K562 (cell line): ENCODE data around the gene VDR. TPM values are rescaled to one million over a fixed set of nuclear protein-coding genes. Genes with fewer than 3 reads are reported as not detected.
A peak's percentile ranks its signal among the peaks of the same experiment; 100 is the strongest.

Experiments
- ATAC-seq: fragments of 200-7000 bp; cut with Tn5 transposase; 3 replicates; pipeline ENCODE4 v1.9.1; 2020; ENCODE audit warnings: moderate library complexity
- BruUV-seq: library from RNA; stranded (reverse); fragments of 400-500 nt; replicated peaks from 2 replicates; lab custom pipeline; 2021; lab: Mats Ljungman, UMichigan
- CTCF ChIA-PET: fragments of 300-600 bp; formaldehyde crosslinking; extraction: SDS; loops from one replicate; lab custom pipeline; 2021; ENCODE audit warnings: low intra/inter-chr PET ratio; lab: Yijun Ruan, JAX
- POLR2A ChIA-PET: fragments of 300-600, 350-650 bp; sonication (Branson Sonifier 250); formaldehyde crosslinking; extraction: SDS; loops from one replicate; lab custom pipeline; 2021; ENCODE audit warnings: antibody characterized with exemption, inconsistent platforms; lab: Yijun Ruan, JAX
- DNase-seq, 4 experiments: peaks; one replicate each; pipeline versions ENCODE4 v3.0.0 to v3.0.0-alpha.2; 2011 to 2018; ENCODE audit warnings: low spot score in 3 of 4, mixed read lengths in 3 of 4; ENCODE audit errors: extremely low read depth in 1 of 4
- FAIRE-seq: peaks from 2 replicates; lab custom pipeline; 2011; peaks lifted over from hg19 to GRCh38; lab: Jason Lieb, UNC
- H2AFZ ChIP-seq: 2 replicates; pipeline ENCODE4 v1.6.0; 2011; ENCODE audit warnings: low read depth, low read length, control low read depth, inconsistent platforms
- H3K27ac ChIP-seq: fragments of 200-600 bp; 3 replicates; pipeline ENCODE4 v1.8.0; 2011; ENCODE audit warnings: low read depth, mild to moderate bottlenecking, control low read depth, inconsistent platforms, low read length, moderate library complexity, mixed read lengths; ENCODE audit errors: extremely low read depth
- H3K27me3 ChIP-seq, 2 experiments: fragments of 300-600 bp in 1 of 2; 2 replicates in 1 of 2; 3 replicates in 1 of 2; pipeline versions ENCODE4 v1.6.0 to v1.8.0; 2011; ENCODE audit warnings: inconsistent platforms in 2 of 2, low read length in 2 of 2, mild to moderate bottlenecking in 1 of 2, mixed read lengths in 1 of 2, moderate library complexity in 1 of 2; ENCODE audit not compliant: control insufficient read depth in 2 of 2, insufficient read depth in 2 of 2
- H3K36me3 ChIP-seq: fragments of 300-600 bp; 3 replicates; pipeline ENCODE4 v1.8.0; 2011; ENCODE audit warnings: mild to moderate bottlenecking, low read length, inconsistent platforms; ENCODE audit not compliant: control insufficient read depth, insufficient read depth
- H3K4me1 ChIP-seq, 2 experiments: fragments of 200-600 bp in 1 of 2; replicated peaks in 1 of 2; 2 replicates in 1 of 2; 3 replicates in 1 of 2; pipeline versions ENCODE4 v1.5.1 to v1.8.0; 2011; ENCODE audit warnings: inconsistent platforms in 2 of 2, low read length in 2 of 2, mild to moderate bottlenecking in 1 of 2, mixed read lengths in 1 of 2, moderate library complexity in 1 of 2; ENCODE audit not compliant: control insufficient read depth in 2 of 2, insufficient read depth in 2 of 2
- H3K4me2 ChIP-seq: 2 replicates; pipeline ENCODE4 v1.6.1; 2011; ENCODE audit warnings: low read length, control low read depth, inconsistent platforms, mixed read lengths; ENCODE audit not compliant: insufficient read depth
- H3K4me3 ChIP-seq: fragments of 200-600 bp; sonication (generic), shearing (Covaris generic); 2 replicates; pipeline ENCODE4 v1.5.1; 2016; ENCODE audit warnings: control low read depth, inconsistent platforms
- H3K79me2 ChIP-seq: fragments of 200-600 bp; 3 replicates; pipeline ENCODE4 v1.8.0; 2011; ENCODE audit warnings: low read length, inconsistent platforms; ENCODE audit not compliant: control insufficient read depth, insufficient read depth
- H3K9ac ChIP-seq, 2 experiments: 2 replicates each; pipeline versions ENCODE4 v1.6.0 to v1.6.1; 2011; ENCODE audit warnings: low read depth in 2 of 2, low read length in 2 of 2, control low read depth in 1 of 2, inconsistent platforms in 1 of 2, mild to moderate bottlenecking in 1 of 2, mixed read lengths in 1 of 2; ENCODE audit not compliant: insufficient read depth in 1 of 2
- H3K9me1 ChIP-seq: one replicate; pipeline ENCODE4 v1.6.0; 2011; ENCODE audit warnings: inconsistent platforms, mild to moderate bottlenecking, low read length, moderate library complexity; ENCODE audit not compliant: control insufficient read depth, insufficient read depth
- H3K9me3 ChIP-seq: replicated peaks from 2 replicates; pipeline ENCODE4 v1.5.1; 2011; ENCODE audit warnings: low read depth, low read length, inconsistent platforms; ENCODE audit not compliant: control insufficient read depth, insufficient read depth
- H4K20me1 ChIP-seq: replicated peaks from 2 replicates; pipeline ENCODE4 v1.6.1; 2011; ENCODE audit warnings: low read length, inconsistent platforms, mixed read lengths; ENCODE audit not compliant: control insufficient read depth, insufficient read depth
- ARNT ChIP-seq, 2 experiments: fragments of 450-650 bp; IDR thresholded peaks; 2 replicates each; pipeline ENCODE4 v1.6.1; 2016; ENCODE audit warnings: mild to moderate bottlenecking in 1 of 2
- C11orf30 ChIP-seq: fragments of 450-650 bp; IDR thresholded peaks from 2 replicates; pipeline ENCODE4 v1.6.1; 2016; ENCODE audit warnings: low read depth, mild to moderate bottlenecking
- CBX1 ChIP-seq: sonication (generic); IDR thresholded peaks from 2 replicates; pipeline ENCODE4 v1.6.1; 2016; ENCODE audit warnings: antibody characterized with exemption, low read depth, mild to moderate bottlenecking
- E2F8 ChIP-seq: fragments of 450-650 bp; IDR thresholded peaks from 2 replicates; pipeline ENCODE4 v1.7.1; 2018; ENCODE audit warnings: mild to moderate bottlenecking, low read depth; ENCODE audit not compliant: partially characterized antibody
- EGR1 ChIP-seq: fragments of 450-650 bp; conservative IDR thresholded peaks from 2 replicates; pipeline ENCODE4 v1.6.1; 2017; ENCODE audit warnings: mild to moderate bottlenecking
- EP400 ChIP-seq: fragments of 450-650 bp; IDR thresholded peaks from 2 replicates; pipeline ENCODE4 v1.6.1; 2017; ENCODE audit warnings: antibody characterized with exemption, mild to moderate bottlenecking, moderate library complexity
- GTF2A2 ChIP-seq: IDR thresholded peaks from 2 replicates; pipeline ENCODE4 v1.6.1; 2016; ENCODE audit warnings: mild to moderate bottlenecking, missing genetic modification characterization, missing compliant biosample characterization
- HNRNPLL ChIP-seq: fragments of 200-400 bp; formaldehyde crosslinking; IDR thresholded peaks from 2 replicates; pipeline ENCODE4 v1.6.1; 2017; ENCODE audit warnings: low read length, low read depth, mild to moderate bottlenecking; ENCODE audit not compliant: poor library complexity, severe bottlenecking
- KAT2B ChIP-seq: IDR thresholded peaks from one replicate; pipeline ENCODE4 v1.6.1; 2012; ENCODE audit warnings: low read depth, mild to moderate bottlenecking, control low read depth, inconsistent platforms, low read length, moderate library complexity
- KDM1A ChIP-seq, 2 experiments: fragments of 450-650 bp; IDR thresholded peaks; 2 replicates each; pipeline ENCODE4 v1.6.1; 2016; ENCODE audit warnings: mild to moderate bottlenecking in 2 of 2
- KDM2B ChIP-seq: fragments of 250-450 bp; sonication (Bioruptor Pico); IDR thresholded peaks from 2 replicates; pipeline ENCODE4 v1.8.0; 2021; ENCODE audit warnings: mild to moderate bottlenecking, moderate library complexity
- KHSRP ChIP-seq: fragments of 450-650 bp; IDR thresholded peaks from 2 replicates; pipeline ENCODE4 v1.6.1; 2017
- NCOR1 ChIP-seq: fragments of 450-650 bp; IDR thresholded peaks from 2 replicates; pipeline ENCODE4 v1.6.1; 2016; ENCODE audit warnings: mild to moderate bottlenecking, moderate library complexity
- PCBP2 ChIP-seq: fragments of 200-400 bp; formaldehyde crosslinking; IDR thresholded peaks from 2 replicates; pipeline ENCODE4 v1.6.1; 2018; ENCODE audit warnings: low read length, low read depth, mild to moderate bottlenecking, moderate library complexity; ENCODE audit not compliant: poor library complexity, severe bottlenecking
- SMARCA5 ChIP-seq: fragments of 450-650 bp; IDR thresholded peaks from 2 replicates; pipeline ENCODE4 v1.6.1; 2016
- SNAPC5 ChIP-seq: fragments of 250-450 bp; sonication (Bioruptor Pico); IDR thresholded peaks from 2 replicates; pipeline ENCODE4 v1.8.0; 2021; ENCODE audit warnings: moderate library complexity, mild to moderate bottlenecking, inconsistent platforms
- ZBTB12 ChIP-seq: fragments of 250-450 bp; sonication (Bioruptor Pico); IDR thresholded peaks from 2 replicates; pipeline ENCODE4 v1.4.0; 2020
- ZC3H8 ChIP-seq: fragments of 450-650 bp; IDR thresholded peaks from 2 replicates; pipeline ENCODE4 v1.6.1; 2017
- ZNF311 ChIP-seq: fragments of 250-450 bp; sonication (Bioruptor Pico); IDR thresholded peaks from 2 replicates; pipeline ENCODE4 v1.4.0; 2020; ENCODE audit warnings: mild to moderate bottlenecking, moderate library complexity
- WGBS: fragments of 100-300 bp; shearing (Covaris generic); methylation state at CpG from one replicate; pipeline ENCODE4 v1.1.6; 2016; ENCODE audit warnings: low coverage, mixed read lengths; ENCODE audit not compliant: insufficient coverage; ENCODE audit errors: missing lambda C conversion rate; 5-methylcytosine and 5-hydroxymethylcytosine counted together
- in situ Hi-C: fragments of 300-500 bp; cut with MboI; formaldehyde crosslinking; loops from 4 replicates; pipeline ENCODE4 v1.15.0; 2018; ENCODE audit warnings: inconsistent platforms, mixed read lengths
- intact Hi-C: fragments of 100-400 bp; cut with micrococcal nuclease; formaldehyde crosslinking; loops from 2 replicates; pipeline ENCODE4 v1.14.2; 2022
- polyA plus RNA-seq, 8 experiments: library from polyadenylated mRNA; depleted of rRNA in 4 of 8; stranded (reverse) in 5 of 8; unstranded in 3 of 8; fragments of >200 nt; fragmentation: Nextera tagmentation in 2 of 8; fragmentation: Illumina TruSeq in 1 of 8; extraction: Ambion mirVana in 2 of 8; extraction: Trizol in 1 of 8; gene quantifications; 2 replicates each; pipeline versions ENCODE4 v1.2.1 to v1.2.3, GENCODE V29; 2011 to 2014; ENCODE audit warnings: inconsistent platforms in 1 of 8, missing spikeins in 1 of 8
- total RNA-seq, 7 experiments: library from RNA; depleted of rRNA in 6 of 7; stranded (reverse); fragments of >200 nt in 6 of 7; fragmentation: Illumina TruSeq in 2 of 7; extraction: Trizol in 2 of 7; gene quantifications; 2 replicates each; pipeline versions ENCODE4 v1.2.1 to v1.2.3, GENCODE V29; 2011 to 2021; ENCODE audit warnings: low replicate concordance in 1 of 7

The VDR gene
- total and polyA plus RNA-seq, 9 of the 15 experiments (the other 6 are each of a cell fraction or from before 2014, with no cell fraction given): 0.61 to 4.8 (median 2.0) TPM

GRCh38 chr12:47834199-47834903 is 70.4 kb downstream of the VDR start (continued):
- peak; percentile 64 for TF ChIP-seq C11orf30
- 0 out of 2 replicates have a peak, but pooled peaks have one; percentile 6 for TF ChIP-seq EP400
- TF ChIP-seq ARNT (IDR thresholded peaks at IDR 0.05): no peak
- peak; percentile 10; the same call in 1 of the 2 replicates for TF ChIP-seq ZBTB12
- TF ChIP-seq NCOR1: peak; percentile 40; the same call in 1 of the 2 replicates
- TF ChIP-seq CBX1: no peak
- TF ChIP-seq SNAPC5 (CRISPR knock-in tag): no peak
- TF ChIP-seq, all 486 proteins: peak for 53

- Histone ChIP-seq H3K4me2 (peak overlapping the region; percentile 67), H3K27ac (peak overlapping the region; percentile 71), H4K20me1 (no peaks in the 10 kb centered on the region), H3K9ac (peak overlapping the region; percentile 38 to 80), H3K9me3 (no peaks in the 10 kb centered on the region), H2AFZ (peak overlapping the region; percentile 65; the same call in 1 of the 2 replicates), H3K9me1 (no peaks in the 10 kb centered on the region), H3K79me2 (peaks cover 6% of the 10 kb centered on the region; the same call in 2 of the 3 replicates), H3K4me3 (no peak overlapping the region), H3K36me3 (no peaks in the 10 kb centered on the region), H3K27me3 (no peaks in the 10 kb centered on the region), H3K4me1 (peaks cover 59 to 81% of the 10 kb centered on the region in 2 experiments)
- peak in 2 of 4 experiments; percentile 54 to 70 for DNase-seq
- peak; percentile 26 for FAIRE-seq
- no TSS peak for BruUV-seq
- peak; percentile 17 for ATAC-seq
- ChIA-PET CTCF (no interaction called here), POLR2A (interaction anchor here (0.6 to 2.6 kb wide), 9 partner anchors 12 to 101 kb away, joined by 3 to 11 read pairs (median 3); partner anchors contain the start of gene VDR)
- WGBS: 5% methylated on average over 12 of the region's 12 CpGs
- in situ Hi-C loops: no loop called here
- intact Hi-C loops: no loop called here
- no peak for TF ChIP-seq E2F8
- no peak for TF ChIP-seq EGR1
- TF ChIP-seq ZC3H8: no peak
- TF ChIP-seq KDM1A (IDR thresholded peaks at IDR 0.05): peak; percentile 61 to 73; a peak in 3 of 4 replicates
- TF ChIP-seq PCBP2: no peak
- TF ChIP-seq SMARCA5: no peak
- TF ChIP-seq ZNF311 (CRISPR knock-in tag): peak; percentile 53; the same call in 1 of the 2 replicates
- no peak for TF ChIP-seq KHSRP
- no peak for TF ChIP-seq GTF2A2 (tag)
- no peak for TF ChIP-seq KDM2B (CRISPR knock-in tag)
- TF ChIP-seq KAT2B: no peak
- peak; percentile 6 for TF ChIP-seq HNRNPLL
These were observed 71.2 kb downstream of the VDR start for GRCh38 chr12:47833591-47834012.
